Measurements from ENCODE around the gene SPON1. TPM values are rescaled to one million over a fixed set of nuclear protein-coding genes. Genes with fewer than 3 reads are reported as not detected.
A peak's percentile ranks its signal among the peaks of the same experiment; 100 is the strongest.
"Not testable (repeated sequence)": the region's sequence is repeated elsewhere in the genome, so short reads cannot be mapped to it uniquely, and the experiment has no call there.

Gene SPON1
- total and polyA plus RNA-seq, 11 donors: 1.6 to 20.0 (median 6.8) TPM

GRCh38 chr11:13972944-13973343 is 10.4 kb downstream of the SPON1 start:
- H3K36me3 ChIP-seq: no peaks in the 10 kb centered on the region
- DNase-seq: no peak
- H3K9me3 ChIP-seq: no peaks in the 10 kb centered on the region
- H3K4me1 ChIP-seq: peaks cover 0 to 23% (median 12%) of the 10 kb centered on the region in 12 donors
- ATAC-seq: peak in 1 of 4 donors; percentile 38
- intact Hi-C loops (cut with DNase I): loop anchor here in 3 of 10 donors (5.0 kb wide), 3 partner anchors 49 to 174 kb away; no protein-coding TSS in a partner anchor
- no peak for TF ChIP-seq POLR2A (IDR thresholded peaks at IDR 0.05)
- no peak for TF ChIP-seq CTCF (IDR thresholded peaks at IDR 0.05)
- no peak overlapping the region for H3K27ac ChIP-seq
- WGBS, 4 donors: 82 to 89% (median 86%) methylated on average over 3 of the region's 3 CpGs
- H3K27me3 ChIP-seq: peaks cover 0 to 26% (median 8%) of the 10 kb centered on the region in 9 donors
- no peak overlapping the region for H3K4me3 ChIP-seq

- TF ChIP-seq POLR2A (IDR thresholded peaks at IDR 0.05) (no peak), CTCF (IDR thresholded peaks at IDR 0.05) (no peak)
- no peaks in the 10 kb centered on the region for H3K36me3 ChIP-seq
- peaks cover 0 to 25% (median 5%) of the 10 kb centered on the region in 9 donors for H3K27me3 ChIP-seq
- ATAC-seq: no peak
- H3K27ac ChIP-seq: no peak overlapping the region
- no peak for DNase-seq
- no peak overlapping the region for H3K4me3 ChIP-seq
- peaks cover 0 to 23% (median 12%) of the 10 kb centered on the region in 12 donors for H3K4me1 ChIP-seq
- 83 to 94% (median 92%) methylated on average over 1 of the region's 1 CpG for WGBS, 4 donors
- intact Hi-C loops (cut with DNase I): loop anchor here in 3 of 10 donors (5.0 kb wide), 3 partner anchors 48 to 173 kb away; no protein-coding TSS in a partner anchor
- H3K9me3 ChIP-seq: no peaks in the 10 kb centered on the region
These were observed 12.1 kb downstream of the SPON1 start for GRCh38 chr11:13974631-13975030.

GRCh38 chr11:13983081-13983751 is 20.7 kb downstream of the SPON1 start:
- intact Hi-C loops (cut with DNase I): no loop called here
- H3K36me3 ChIP-seq: no peaks in the 10 kb centered on the region
- H3K9me3 ChIP-seq: peaks cover 0 to 8% (median 0%) of the 10 kb centered on the region in 12 donors
- no peak overlapping the region for H3K4me3 ChIP-seq
- DNase-seq (peak in 3 of 5 donors; percentile 29 to 60 (median 33)), ATAC-seq (peak in 3 of 4 donors; percentile 62 to 91 (median 74))
- peaks cover 0 to 18% (median 0%) of the 10 kb centered on the region in 9 donors for H3K27me3 ChIP-seq
- WGBS, 4 donors: 74 to 83% (median 78%) methylated on average over 12 of the region's 12 CpGs
- H3K27ac ChIP-seq: peak overlapping the region in 6 of 12 donors; percentile 1 to 70 (median 43)
- peaks cover 0 to 17% (median 0%) of the 10 kb centered on the region in 12 donors for H3K4me1 ChIP-seq
- TF ChIP-seq POLR2A (IDR thresholded peaks at IDR 0.05) (no peak), CTCF (IDR thresholded peaks at IDR 0.05) (no peak)

- peaks cover 0 to 11% (median 0%) of the 10 kb centered on the region in 9 donors for H3K27me3 ChIP-seq
- TF ChIP-seq POLR2A (IDR thresholded peaks at IDR 0.05) (no peak), CTCF (IDR thresholded peaks at IDR 0.05) (no peak)
- intact Hi-C loops (cut with DNase I): no loop called here
- no peak overlapping the region for H3K4me3 ChIP-seq
- peaks cover 0 to 8% (median 0%) of the 10 kb centered on the region in 12 donors for H3K9me3 ChIP-seq
- ATAC-seq (peak; percentile 37 to 81 (median 67)), DNase-seq (no peak)
- H3K4me1 ChIP-seq: peaks cover 0 to 17% (median 0%) of the 10 kb centered on the region in 12 donors
- H3K27ac ChIP-seq: peak overlapping the region in 1 of 12 donors; percentile 70
- WGBS, 4 donors: 44 to 53% (median 47%) methylated on average over 4 of the region's 4 CpGs
- H3K36me3 ChIP-seq: no peaks in the 10 kb centered on the region
These were observed 22.3 kb downstream of the SPON1 start for GRCh38 chr11:13984616-13985450.

- ATAC-seq: not testable (repeated sequence)
These were observed 24.2 kb downstream of the SPON1 start for GRCh38 chr11:13986695-13987094.

GRCh38 chr11:13992158-13992856 is 29.8 kb downstream of the SPON1 start:
- H3K27me3 ChIP-seq: peaks cover 0 to 31% (median 4%) of the 10 kb centered on the region in 9 donors
- intact Hi-C loops (cut with DNase I); H3K4me3 ChIP-seq; H3K4me1 ChIP-seq; ATAC-seq; DNase-seq; H3K9me3 ChIP-seq; H3K36me3 ChIP-seq; H3K27ac ChIP-seq: not testable (repeated sequence)
- 86 to 91% (median 90%) methylated on average over 10 to 15 of the region's 15 CpGs for WGBS, 4 donors

More at GRCh38 chr11:13986695-13987094, 24.2 kb downstream of the SPON1 start:
- DNase-seq; H3K36me3 ChIP-seq; H3K27me3 ChIP-seq; H3K27ac ChIP-seq; H3K9me3 ChIP-seq; intact Hi-C loops (cut with DNase I); H3K4me3 ChIP-seq: not testable (repeated sequence)
- H3K4me1 ChIP-seq: peaks cover 0 to 17% (median 0%) of the 10 kb centered on the region in 12 donors
- 88 to 95% (median 91%) methylated on average over 5 of the region's 5 CpGs for WGBS, 4 donors

Measured in heart left ventricle (tissue), 16 donors.